ENCODE measurements around the gene POLR2A. TPM values are rescaled to one million over a fixed set of nuclear protein-coding genes. Genes with fewer than 3 reads are reported as not detected.

Gene POLR2A
- total and polyA plus RNA-seq, 2 of the 4 experiments (the other 2 are of a cell fraction): 54.0 to 56.6 TPM

GRCh38 chr17:7479213-7480088 is 4.7 kb upstream of the POLR2A start, which contains the start of gene ZBTB4 (continued):
- TF ChIP-seq RCOR1 (IDR thresholded peaks at IDR 0.05; ENCODE audit: insufficient replicate concordance, low read length) (no peak), MAZ (IDR thresholded peaks at IDR 0.05; ENCODE audit: borderline replicate concordance, low read depth, low read length) (peak; percentile 26; the same call in 1 of the 2 replicates), CHD1 (IDR thresholded peaks at IDR 0.05; ENCODE audit: low read depth, low read length) (peak; percentile 84; the same call in 1 of the 2 replicates), POLR2A (IDR thresholded peaks at IDR 0.05; ENCODE audit: low read depth, low read length) (peak; percentile 29; the same call in 1 of the 2 replicates)

DNA sequence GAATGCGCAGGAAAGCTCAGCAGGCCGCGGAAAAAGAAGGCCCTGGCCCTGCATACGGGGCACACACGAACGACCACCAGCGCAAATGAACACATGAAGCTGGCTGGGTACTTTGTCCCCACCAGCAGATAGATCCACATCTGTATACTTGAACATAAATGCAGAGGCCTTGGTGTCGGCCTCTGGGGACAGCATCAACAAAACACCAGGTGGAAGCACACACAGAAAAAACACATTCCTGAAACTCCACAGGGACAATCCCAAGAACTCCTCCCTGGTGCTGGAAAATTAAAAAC is 4.1 kb upstream of the POLR2A start:
- H3K9me1 ChIP-seq (ENCODE audit: insufficient read depth, low read length): peaks cover 19% of the 10 kb centered on the region
- peaks cover 5 to 66% of the 10 kb centered on the region in 2 experiments; a peak in 3 of 4 replicates for H3K79me1 ChIP-seq (ENCODE audit: low read depth in 1 of 2, low read length in 2 of 2)
- H2BK15ac ChIP-seq (ENCODE audit: low read depth, low read length): peak overlapping the region; percentile 18; the same call in 2 of the 3 replicates
- peak overlapping the region; percentile 85 for H2AK5ac ChIP-seq (ENCODE audit: low read depth, low read length)
- no peaks in the 10 kb centered on the region for H3K27me3 ChIP-seq (ENCODE audit: control insufficient read depth, insufficient read depth, low read length)
- H2BK20ac ChIP-seq (ENCODE audit: low read depth, low read length): peak overlapping the region; percentile 6; the same call in 1 of the 2 replicates
- POLR2A ChIA-PET (ENCODE audit: unreplicated experiment): interaction anchor here (0.5 to 0.6 kb wide), 2 partner anchors 11 to 67 kb away, joined by 4 to 5 read pairs; no protein-coding TSS in a partner anchor
- DNase-seq: no peak
- peak overlapping the region; percentile 97 for H3K4ac ChIP-seq (ENCODE audit: low read depth, low read length)
- peak overlapping the region; percentile 91 for H2AFZ ChIP-seq (replicated peaks; ENCODE audit: low read length, poor library complexity)
- H2AK9ac ChIP-seq (replicated peaks; ENCODE audit: low read depth, low read length, poor library complexity): peak overlapping the region; percentile 95
- peak overlapping the region; percentile 83 for H3K23ac ChIP-seq (ENCODE audit: low read depth, low read length)
- H4K5ac ChIP-seq (ENCODE audit: low read depth, low read length): peak overlapping the region; percentile 63
- peak overlapping the region; percentile 85; the same call in 1 of the 2 replicates for H3K56ac ChIP-seq (ENCODE audit: extremely low read depth, insufficient read depth, low read length)
- H3K9ac ChIP-seq (ENCODE audit: low read depth, low read length): peak overlapping the region; percentile 83
- peak overlapping the region; percentile 60 to 97 for H4K8ac ChIP-seq (ENCODE audit: low read depth in 2 of 2, low read length in 2 of 2)
- peak overlapping the region; percentile 83 for H3K27ac ChIP-seq (ENCODE audit: insufficient read depth, low read length)
- TF ChIP-seq ELK1 (IDR thresholded peaks at IDR 0.05; ENCODE audit: borderline replicate concordance, low read depth, low read length) (no peak), FOS (IDR thresholded peaks at IDR 0.05; ENCODE audit: low read depth, low read length) (no peak), MXI1 (IDR thresholded peaks at IDR 0.05; ENCODE audit: borderline replicate concordance, low read depth, low read length) (no peak), BHLHE40 (IDR thresholded peaks at IDR 0.05; ENCODE audit: low read depth, low read length) (no peak), MAFK (IDR thresholded peaks at IDR 0.05; ENCODE audit: low read depth, low read length) (no peak)
- peaks cover 42% of the 10 kb centered on the region for H4K20me1 ChIP-seq (ENCODE audit: insufficient read depth, low read length)
- H3K4me1 ChIP-seq (ENCODE audit: control insufficient read depth, insufficient read depth, low read length): peaks cover 26% of the 10 kb centered on the region
- H2BK5ac ChIP-seq (ENCODE audit: low read depth, low read length, poor library complexity, severe bottlenecking): peak overlapping the region; percentile 90
- peak overlapping the region; percentile 71 for H3K4me3 ChIP-seq (ENCODE audit: insufficient read depth, low read depth, low read length)
- dilution Hi-C loops (cut with HindIII; ENCODE audit: low sequenced_read_pairs, unreplicated experiment) (no loop called here), in situ Hi-C loops (cut with MboI; ENCODE audit: low sequenced_read_pairs) (no loop called here), intact Hi-C loops (cut with micrococcal nuclease) (loop anchor here (5.0 kb wide), 1 partner anchor 207 kb away; the partner anchor contains the start of genes TP53 and WRAP53)
- H3K9me3 ChIP-seq (ENCODE audit: control insufficient read depth, insufficient read depth, low read length): no peaks in the 10 kb centered on the region
- BruUV-seq (replicated peaks): no TSS peak
- 20% methylated on average over 2 of the region's 8 CpGs; no CpG with 5 or more reads in 1 of the 2 experiments for WGBS, 2 experiments (ENCODE audit: extremely low coverage in 2 of 2, insufficient read length in 1 of 2)
- peak overlapping the region; percentile 79 for H3K14ac ChIP-seq (replicated peaks; ENCODE audit: low read depth, low read length)
- H3K4me2 ChIP-seq (ENCODE audit: low read depth, low read length): peak overlapping the region; percentile 77
- H3K36me3 ChIP-seq (ENCODE audit: control insufficient read depth, insufficient read depth, low read length): peaks cover 4% of the 10 kb centered on the region; the same call in 1 of the 2 replicates
- ATAC-seq (ENCODE audit: low read depth): no peak
- H3K18ac ChIP-seq (ENCODE audit: low read depth, low read length): peak overlapping the region; percentile 77; the same call in 1 of the 2 replicates
- peak overlapping the region; percentile 61 for H2BK120ac ChIP-seq (ENCODE audit: low read depth, low read length)
- CTCF ChIA-PET: no interaction called here
- peak overlapping the region; percentile 91 for H4K91ac ChIP-seq (ENCODE audit: insufficient read depth, low read depth, low read length)
